Liver (tissue), 3 donors: ENCODE data around the gene PRKN.

Experiments used
- CTCF ChIP-seq: fragments of 150-350 bp; IDR thresholded peaks from 2 replicates; pipeline ENCODE4 v1.5.1; 2017; ENCODE audit warnings: improper control_type of control experiment, low read depth, low read length; ENCODE audit not compliant: missing input control
- GABPA ChIP-seq, 2 donors: IDR thresholded peaks in 1 of 2; conservative IDR thresholded peaks in 1 of 2; 2 replicates each; pipeline ENCODE4 v1.6.1; 2016; ENCODE audit warnings: antibody characterized with exemption in 2 of 2, mild to moderate bottlenecking in 1 of 2, moderate library complexity in 1 of 2
- MAX ChIP-seq: IDR thresholded peaks from 2 replicates; pipeline ENCODE4 v1.6.1; 2016; ENCODE audit warnings: antibody characterized with exemption
- REST ChIP-seq: IDR thresholded peaks from 2 replicates; pipeline ENCODE4 v1.6.1; 2016; ENCODE audit warnings: antibody characterized with exemption, mild to moderate bottlenecking
- TAF1 ChIP-seq: conservative IDR thresholded peaks from 2 replicates; pipeline ENCODE4 v1.6.1; 2016; ENCODE audit warnings: antibody characterized with exemption, mild to moderate bottlenecking
- YY1 ChIP-seq: IDR thresholded peaks from 2 replicates; pipeline ENCODE4 v1.6.1; 2016; ENCODE audit warnings: antibody characterized with exemption, mild to moderate bottlenecking
- ZBTB33 ChIP-seq: IDR thresholded peaks from 2 replicates; pipeline ENCODE4 v1.6.1; 2016; ENCODE audit warnings: antibody characterized with exemption
- donor health status: healthy.
- donor health status: healthy.

GRCh38 chr6:162711376-162711775, 16.2 kb downstream of the PRKN start:
- TF ChIP-seq CTCF (no peak), ZBTB33 (no peak), YY1 (no peak), GABPA (IDR thresholded peaks at IDR 0.05 in 1 of 2, conservative IDR thresholded peaks at IDR 0.05 in 1 of 2) (no peak), MAX (no peak), REST (no peak), TAF1 (no peak)
